ENCODE data around the gene CHRD. TPM values are rescaled to one million over a fixed set of nuclear protein-coding genes. Genes with fewer than 3 reads are reported as not detected.

Gene CHRD
- total and polyA plus RNA-seq, 4 donors, result 0.38 to 46.5 (median 12.0) TPM

DNA sequence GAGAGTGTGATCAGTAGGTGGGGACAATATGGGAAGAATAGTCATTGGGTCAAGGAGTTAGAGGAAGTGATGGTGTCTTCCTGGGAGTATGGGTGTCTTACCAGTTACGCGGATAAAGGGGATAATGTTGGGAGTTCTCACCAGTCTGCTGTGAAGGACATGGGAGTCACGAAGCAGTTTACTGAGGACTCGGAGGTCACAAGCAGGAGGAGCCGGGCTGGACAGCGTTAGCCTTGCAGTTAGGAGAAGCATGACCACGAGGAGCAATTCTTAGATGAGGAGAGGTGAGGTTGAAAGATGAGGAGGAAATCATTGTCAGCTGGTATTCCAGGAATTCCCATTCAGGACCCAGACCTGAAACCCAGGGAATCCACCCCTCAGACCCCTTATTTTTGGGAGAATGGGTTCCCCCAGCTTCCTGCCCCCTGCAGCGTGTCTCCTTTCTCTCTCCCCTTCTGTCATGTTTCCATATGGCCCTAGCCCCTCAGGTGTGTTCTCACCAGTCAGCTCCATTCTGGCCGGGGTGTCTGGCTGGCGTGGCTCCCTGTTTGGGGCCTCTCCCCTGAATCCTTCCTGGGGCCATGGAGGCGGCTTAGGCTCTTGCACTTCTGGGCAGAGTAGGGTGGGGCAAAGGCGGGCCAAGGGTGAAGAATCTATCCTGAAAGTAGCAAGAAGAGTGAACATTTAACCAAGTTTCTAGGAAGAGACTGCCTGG lies 4.0 kb upstream of the CHRD start:
- Histone ChIP-seq H3K27ac (ENCODE audit: low read depth in 1 of 2, low read length in 2 of 2) (no peak overlapping the region), H3K9me3 (ENCODE audit: control insufficient read depth, low read length) (no peaks in the 10 kb centered on the region), H3K36me3 (ENCODE audit: control insufficient read depth in 1 of 2, insufficient read depth in 2 of 2, low read length in 1 of 2) (no peaks in the 10 kb centered on the region), H3K4me3 (ENCODE audit: low read length in 2 of 2) (no peak overlapping the region), H3K4me1 (ENCODE audit: control insufficient read depth in 1 of 2, insufficient read depth in 2 of 2, low read length in 2 of 2) (no peaks in the 10 kb centered on the region), H3K27me3 (ENCODE audit: control insufficient read depth in 1 of 2, insufficient read depth in 2 of 2, low read length in 1 of 2) (no peaks in the 10 kb centered on the region)
- intact Hi-C loops (cut with DNase I), result no loop called here
- WGBS, 2 donors, result 90 to 92% methylated on average over 12 of the region's 12 CpGs
- no peak for ATAC-seq (ENCODE audit: low FRiP score)
- peak in 1 of 2 donors; percentile 75 for DNase-seq

- no peak overlapping the region for H3K4me3 ChIP-seq (ENCODE audit: low read length in 2 of 2)
- intact Hi-C loops (cut with DNase I), result no loop called here
- H3K27me3 ChIP-seq (ENCODE audit: control insufficient read depth in 1 of 2, insufficient read depth in 2 of 2, low read length in 1 of 2), result no peaks in the 10 kb centered on the region
- DNase-seq, result peak in 1 of 2 donors; percentile 46
- no peaks in the 10 kb centered on the region for H3K36me3 ChIP-seq (ENCODE audit: control insufficient read depth in 1 of 2, insufficient read depth in 2 of 2, low read length in 1 of 2)
- H3K27ac ChIP-seq (ENCODE audit: low read depth in 1 of 2, low read length in 2 of 2), result no peak overlapping the region
- no peaks in the 10 kb centered on the region for H3K4me1 ChIP-seq (ENCODE audit: control insufficient read depth in 1 of 2, insufficient read depth in 2 of 2, low read length in 2 of 2)
- no peak for ATAC-seq (ENCODE audit: low FRiP score)
- WGBS, 2 donors, result 87 to 89% methylated on average over 5 of the region's 5 CpGs
- no peaks in the 10 kb centered on the region for H3K9me3 ChIP-seq (ENCODE audit: control insufficient read depth, low read length)
These were observed 2.5 kb upstream of the CHRD start for GRCh38 chr3:184377374-184377773.

DNA sequence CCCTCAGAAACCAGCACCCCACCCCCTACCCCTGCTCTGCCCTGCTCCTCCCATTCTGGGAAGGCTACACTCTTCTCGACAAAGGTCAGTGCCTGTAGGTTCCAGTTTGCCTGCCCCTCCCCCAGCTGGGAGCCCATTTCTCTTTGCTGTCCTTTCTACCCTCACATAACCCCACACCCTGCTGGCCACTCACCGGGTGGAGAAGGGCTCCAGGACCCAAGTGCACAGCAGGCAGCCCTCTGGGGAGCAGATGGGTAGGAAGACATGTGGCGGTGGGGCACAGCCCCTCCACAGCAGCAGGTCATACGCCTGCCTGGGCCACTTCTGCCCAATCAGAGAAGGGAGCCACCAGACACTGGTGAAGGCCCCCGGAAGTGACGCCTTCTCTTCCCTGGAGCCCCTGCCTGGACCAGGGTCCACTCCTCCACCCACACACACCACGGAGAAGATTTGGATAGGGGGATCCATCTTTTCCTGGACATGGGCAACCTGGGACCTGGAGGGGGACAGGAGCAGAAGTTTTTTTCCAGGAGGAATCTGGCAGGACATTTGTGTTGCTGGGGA lies 1.9 kb upstream of the CHRD start, which contains the start of gene THPO:
TSS of gene THPO (minus strand) at position 326 of the 564 bp plus-strand sequence. CDS start 1,948 bp downstream, outside the sequence.
- no peak within 1 kb of the TSS for H3K4me3 ChIP-seq (ENCODE audit: low read length in 2 of 2)
- H3K36me3 ChIP-seq (ENCODE audit: control insufficient read depth in 1 of 2, insufficient read depth in 2 of 2, low read length in 1 of 2), result no peaks in the 10 kb centered on the region
- WGBS, 2 donors, result 80 to 82% methylated on average over 7 of the region's 7 CpGs
- ATAC-seq (ENCODE audit: low FRiP score) (peak; percentile 20), DNase-seq (peak in 1 of 2 donors; percentile 75)
- intact Hi-C loops (cut with DNase I), result no loop called here
- H3K4me1 ChIP-seq (ENCODE audit: control insufficient read depth in 1 of 2, insufficient read depth in 2 of 2, low read length in 2 of 2), result no peaks in the 10 kb centered on the region
- H3K27ac ChIP-seq (ENCODE audit: low read depth in 1 of 2, low read length in 2 of 2), result no peak within 1 kb of the TSS
- no peaks in the 10 kb centered on the region for H3K9me3 ChIP-seq (ENCODE audit: control insufficient read depth, low read length)
- H3K27me3 ChIP-seq (ENCODE audit: control insufficient read depth in 1 of 2, insufficient read depth in 2 of 2, low read length in 1 of 2), result no peaks in the 10 kb centered on the region

GRCh38 chr3:184378651-184379357 lies 1.1 kb upstream of the CHRD start:
- Histone ChIP-seq H3K27me3 (ENCODE audit: control insufficient read depth in 1 of 2, insufficient read depth in 2 of 2, low read length in 1 of 2) (no peaks in the 10 kb centered on the region), H3K4me3 (ENCODE audit: low read length in 2 of 2) (no peak overlapping the region), H3K27ac (ENCODE audit: low read depth in 1 of 2, low read length in 2 of 2) (no peak overlapping the region), H3K9me3 (ENCODE audit: control insufficient read depth, low read length) (no peaks in the 10 kb centered on the region), H3K36me3 (ENCODE audit: control insufficient read depth in 1 of 2, insufficient read depth in 2 of 2, low read length in 1 of 2) (no peaks in the 10 kb centered on the region), H3K4me1 (ENCODE audit: control insufficient read depth in 1 of 2, insufficient read depth in 2 of 2, low read length in 2 of 2) (no peaks in the 10 kb centered on the region)
- ATAC-seq (ENCODE audit: low FRiP score) (no peak), DNase-seq (peak in 1 of 2 donors; percentile 40)
- intact Hi-C loops (cut with DNase I), result no loop called here
- WGBS, 2 donors, result 80 to 85% methylated on average over 10 of the region's 10 CpGs

DNA sequence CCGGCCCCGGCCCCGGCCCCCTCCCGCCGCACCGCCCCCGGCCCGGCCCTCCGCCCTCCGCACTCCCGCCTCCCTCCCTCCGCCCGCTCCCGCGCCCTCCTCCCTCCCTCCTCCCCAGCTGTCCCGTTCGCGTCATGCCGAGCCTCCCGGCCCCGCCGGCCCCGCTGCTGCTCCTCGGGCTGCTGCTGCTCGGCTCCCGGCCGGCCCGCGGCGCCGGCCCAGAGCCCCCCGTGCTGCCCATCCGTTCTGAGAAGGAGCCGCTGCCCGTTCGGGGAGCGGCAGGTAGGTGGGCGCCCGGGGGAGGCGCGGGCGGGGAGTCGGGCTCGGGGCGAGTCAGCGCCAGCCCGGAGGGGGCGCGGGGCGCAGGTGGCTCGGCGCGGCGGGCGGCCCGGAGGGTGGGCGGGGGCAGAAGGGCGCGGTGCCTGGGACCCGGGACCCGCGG lies 352 bp downstream of the CHRD start:
- no peak overlapping the region for H3K27ac ChIP-seq (ENCODE audit: low read depth in 1 of 2, low read length in 2 of 2)
- no peaks in the 10 kb centered on the region for H3K27me3 ChIP-seq (ENCODE audit: control insufficient read depth in 1 of 2, insufficient read depth in 2 of 2, low read length in 1 of 2)
- WGBS, 2 donors, result 0 to 1% methylated on average over 11 to 62 of the region's 62 CpGs
- no peak for ATAC-seq (ENCODE audit: low FRiP score)
- H3K4me3 ChIP-seq (ENCODE audit: low read length in 2 of 2), result peak overlapping the region; percentile 63 to 81
- no peaks in the 10 kb centered on the region for H3K9me3 ChIP-seq (ENCODE audit: control insufficient read depth, low read length)
- no peaks in the 10 kb centered on the region for H3K4me1 ChIP-seq (ENCODE audit: control insufficient read depth in 1 of 2, insufficient read depth in 2 of 2, low read length in 2 of 2)
- peak; percentile 84 to 93 for DNase-seq
- H3K36me3 ChIP-seq (ENCODE audit: control insufficient read depth in 1 of 2, insufficient read depth in 2 of 2, low read length in 1 of 2), result no peaks in the 10 kb centered on the region
- intact Hi-C loops (cut with DNase I), result no loop called here

- WGBS, 2 donors, result 2% methylated on average over 39 to 42 of the region's 42 CpGs
- Histone ChIP-seq H3K27ac (ENCODE audit: low read depth in 1 of 2, low read length in 2 of 2) (no peak overlapping the region), H3K4me1 (ENCODE audit: control insufficient read depth in 1 of 2, insufficient read depth in 2 of 2, low read length in 2 of 2) (no peaks in the 10 kb centered on the region), H3K4me3 (ENCODE audit: low read length in 2 of 2) (peak overlapping the region; percentile 63 to 81), H3K27me3 (ENCODE audit: control insufficient read depth in 1 of 2, insufficient read depth in 2 of 2, low read length in 1 of 2) (no peaks in the 10 kb centered on the region), H3K9me3 (ENCODE audit: control insufficient read depth, low read length) (no peaks in the 10 kb centered on the region), H3K36me3 (ENCODE audit: control insufficient read depth in 1 of 2, insufficient read depth in 2 of 2, low read length in 1 of 2) (no peaks in the 10 kb centered on the region)
- no peak for ATAC-seq (ENCODE audit: low FRiP score)
- peak in 1 of 2 donors; percentile 74 for DNase-seq
- intact Hi-C loops (cut with DNase I), result no loop called here
These were observed 890 bp downstream of the CHRD start for GRCh38 chr3:184380627-184381260.

DNA sequence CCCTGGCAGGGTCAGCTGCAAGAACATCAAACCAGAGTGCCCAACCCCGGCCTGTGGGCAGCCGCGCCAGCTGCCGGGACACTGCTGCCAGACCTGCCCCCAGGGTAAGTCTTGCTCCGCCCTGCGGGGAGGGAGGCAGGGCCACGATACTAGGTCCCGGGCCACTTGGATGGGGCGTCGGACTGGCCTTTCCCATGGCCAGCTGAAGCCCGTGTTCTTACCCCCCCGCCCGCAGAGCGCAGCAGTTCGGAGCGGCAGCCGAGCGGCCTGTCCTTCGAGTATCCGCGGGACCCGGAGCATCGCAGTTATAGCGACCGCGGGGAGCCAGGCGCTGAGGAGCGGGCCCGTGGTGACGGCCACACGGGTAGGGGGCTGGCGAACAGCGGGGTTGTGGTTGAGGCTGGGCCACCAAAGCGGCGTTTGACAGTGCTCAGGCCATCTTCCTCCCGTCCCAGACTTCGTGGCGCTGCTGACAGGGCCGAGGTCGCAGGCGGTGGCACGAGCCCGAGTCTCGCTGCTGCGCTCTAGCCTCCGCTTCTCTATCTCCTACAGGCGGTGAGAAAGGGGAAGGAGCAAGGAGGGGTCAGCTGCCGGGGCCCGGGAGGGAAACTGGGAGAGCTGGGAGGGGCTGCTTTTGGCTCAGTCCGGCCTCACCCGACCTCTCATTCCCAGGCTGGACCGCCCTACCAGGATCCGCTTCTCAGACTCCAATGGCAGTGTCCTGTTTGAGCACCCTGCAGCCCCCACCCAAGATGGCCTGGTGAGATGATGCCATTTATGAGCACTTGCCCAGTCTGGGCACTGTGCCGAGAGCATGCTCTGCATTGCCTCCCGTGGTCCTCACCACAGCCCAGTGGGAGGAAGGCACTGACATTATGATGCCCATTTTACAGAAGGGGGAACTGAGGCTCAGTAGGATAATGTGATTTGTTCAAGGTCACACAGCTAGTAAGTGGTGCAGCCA lies 1.7 kb downstream of the CHRD start:
- 15 to 21% methylated on average over 52 to 55 of the region's 55 CpGs for whole genome bisulfite sequencing, 2 donors
- H3K9me3 ChIP-seq (ENCODE audit: control insufficient read depth, low read length), result no peaks in the 10 kb centered on the region
- H3K4me3 ChIP-seq (ENCODE audit: low read length in 2 of 2), result no peak overlapping the region
- no peak overlapping the region for H3K27ac ChIP-seq (ENCODE audit: low read depth in 1 of 2, low read length in 2 of 2)
- H3K4me1 ChIP-seq (ENCODE audit: control insufficient read depth in 1 of 2, insufficient read depth in 2 of 2, low read length in 2 of 2), result no peaks in the 10 kb centered on the region
- H3K27me3 ChIP-seq (ENCODE audit: control insufficient read depth in 1 of 2, insufficient read depth in 2 of 2, low read length in 1 of 2), result no peaks in the 10 kb centered on the region
- no peaks in the 10 kb centered on the region for H3K36me3 ChIP-seq (ENCODE audit: control insufficient read depth in 1 of 2, insufficient read depth in 2 of 2, low read length in 1 of 2)
- ATAC-seq (ENCODE audit: low FRiP score) (peak; percentile 31), DNase-seq (peak; percentile 66 to 82)
- intact Hi-C loops (cut with DNase I), result no loop called here

Data from aorta (tissue), 5 donors.